T follicular helper cell (primary cell): ENCODE results near the gene CALCOCO2.
"Not testable (repeated sequence)": the region's sequence is repeated elsewhere in the genome, so short reads cannot be mapped to it uniquely, and the experiment has no call there.

ENCODE experiments used
- DNase-seq: peaks from one replicate; pipeline ENCODE4 v3.0.0-alpha.2; 2020; ENCODE audit warnings: low read depth

CALCOCO2 gene

DNA sequence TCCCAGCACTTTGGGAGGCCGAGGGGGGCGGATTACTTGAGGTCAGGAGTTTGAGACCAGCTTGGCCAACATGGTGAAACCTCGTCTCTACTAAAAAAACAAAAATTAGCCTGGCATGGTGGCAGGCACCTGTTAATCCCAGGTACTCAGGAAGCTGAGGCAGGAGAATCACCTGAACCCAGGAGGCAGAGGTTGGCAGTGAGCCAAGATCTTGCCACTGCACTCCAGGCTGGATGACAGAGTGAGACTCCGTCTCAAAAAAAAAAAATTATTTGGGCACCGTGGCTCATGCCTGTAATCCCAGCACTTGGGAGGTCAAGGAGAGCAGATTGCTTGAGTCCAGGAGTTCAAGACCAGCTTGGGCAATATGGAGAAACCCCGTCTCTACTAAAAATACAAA, 9.9 kb upstream of the CALCOCO2 start:
- not testable (repeated sequence) for DNase-seq

DNA sequence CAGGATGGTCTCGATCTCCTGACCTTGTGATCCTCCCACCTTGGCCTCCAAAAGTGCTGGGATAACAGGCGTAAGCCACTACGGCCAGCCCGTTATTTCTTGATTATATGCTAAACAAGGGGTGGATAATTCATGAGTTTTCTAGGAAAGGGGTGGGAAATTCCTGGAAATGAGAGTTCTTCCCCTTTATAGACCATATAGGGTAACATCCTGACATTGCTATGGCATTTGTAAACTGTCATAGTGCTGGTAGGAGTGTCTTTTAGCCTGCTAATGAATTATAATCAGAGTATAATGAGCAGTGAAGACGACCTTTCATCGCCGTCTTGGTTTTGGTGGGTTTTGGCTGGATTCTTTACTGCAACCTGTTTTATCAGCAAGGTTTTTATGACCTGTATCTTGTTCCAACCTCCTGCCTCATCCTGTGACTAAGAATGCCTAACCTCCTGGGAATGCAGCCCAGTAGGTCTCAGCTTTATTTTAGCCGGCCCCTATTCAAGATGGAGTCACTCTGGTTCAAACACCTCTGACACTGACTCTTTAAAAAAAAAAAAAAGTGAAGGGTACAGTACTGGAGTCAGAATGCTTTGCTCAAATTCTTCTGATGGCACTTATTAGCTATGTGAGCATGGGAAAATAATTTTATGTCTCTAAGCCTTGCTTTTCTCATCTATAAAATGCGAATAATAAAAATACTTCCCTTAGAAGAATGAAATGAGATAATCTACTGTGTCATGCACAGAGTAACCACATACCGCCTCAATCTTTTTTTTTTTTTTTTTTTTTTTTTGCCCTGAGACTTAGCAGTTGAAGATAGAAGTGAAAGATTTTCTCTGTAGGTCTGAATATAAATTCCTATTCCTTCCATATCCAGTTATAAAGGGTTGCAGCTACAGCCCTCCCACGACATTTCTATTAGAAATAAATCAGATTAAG, 5.1 kb upstream of the CALCOCO2 start:
- no peak for DNase-seq

- no peak for DNase-seq
These were observed 681 bp downstream of the CALCOCO2 start for GRCh38 chr17:48831549-48831883.

- no peak for DNase-seq
These were observed 4.1 kb downstream of the CALCOCO2 start for GRCh38 chr17:48834973-48835372.

GRCh38 chr17:48835971-48836370, 5.1 kb downstream of the CALCOCO2 start:
- no peak for DNase-seq

DNA sequence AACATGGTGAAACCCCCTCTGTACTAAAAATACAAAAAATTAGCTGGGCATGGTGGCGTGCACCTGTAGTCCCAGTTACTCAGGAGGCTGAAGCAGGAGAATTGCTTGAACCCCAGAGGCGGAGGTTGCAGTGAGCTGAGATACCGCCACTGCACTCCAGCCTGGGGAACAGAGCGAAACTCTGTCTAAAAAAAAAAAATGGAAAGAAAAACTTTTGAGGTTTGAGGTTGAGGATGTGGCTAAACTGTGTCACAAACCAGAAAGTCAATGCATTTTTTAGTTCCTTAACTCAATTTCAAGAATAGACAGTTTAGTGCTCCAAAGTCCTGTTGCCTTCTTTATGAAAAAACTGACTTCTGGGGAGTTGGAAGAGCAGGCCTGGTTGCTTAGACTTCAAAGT, 6.6 kb downstream of the CALCOCO2 start:
- not testable (repeated sequence) for DNase-seq

DNA sequence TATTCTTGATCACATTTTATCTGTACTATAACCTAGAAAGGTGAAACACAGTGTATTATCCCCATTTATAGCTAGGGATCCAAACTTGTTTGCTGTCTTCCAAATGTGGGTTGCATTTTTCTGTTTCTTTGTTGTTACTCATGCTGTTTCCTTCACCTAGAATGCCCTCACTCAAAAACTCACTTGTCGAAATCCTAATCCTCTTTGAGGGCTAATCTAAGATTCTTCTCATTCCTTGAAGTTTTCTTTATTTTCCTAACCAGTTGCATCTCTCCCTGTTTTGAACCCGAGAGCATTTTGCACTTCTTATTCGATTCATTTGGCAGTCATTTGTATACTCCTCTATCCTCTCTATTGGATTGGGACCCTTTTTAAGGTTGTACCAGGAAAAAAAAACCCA, 9.6 kb downstream of the CALCOCO2 start:
- DNase-seq, result no peak

GRCh38 chr17:48841395-48841831, 10.6 kb downstream of the CALCOCO2 start:
- DNase-seq, result no peak

DNA sequence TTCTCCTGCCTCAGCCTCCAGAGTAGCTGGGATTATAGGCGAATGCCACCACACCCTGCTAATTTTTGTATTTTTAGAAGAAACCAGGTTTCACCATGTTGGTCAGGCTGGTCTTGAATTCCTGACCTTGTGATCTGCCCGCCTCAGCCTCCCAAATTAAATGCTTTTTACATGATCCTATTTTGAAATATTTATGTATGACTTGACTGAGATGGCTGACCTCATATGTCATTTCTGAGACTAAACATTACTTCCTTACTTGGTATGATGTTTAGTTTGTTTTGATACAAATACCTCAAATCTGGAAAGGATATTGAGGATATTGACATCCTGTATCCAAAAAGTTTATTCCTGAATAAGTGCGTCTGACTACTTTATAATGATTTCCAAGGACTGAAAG, 11.9 kb downstream of the CALCOCO2 start:
- DNase-seq, result no peak

- no peak for DNase-seq
These were observed 12.5 kb downstream of the CALCOCO2 start for GRCh38 chr17:48843187-48843900.

- DNase-seq, result no peak
These were observed 20.0 kb downstream of the CALCOCO2 start for GRCh38 chr17:48850792-48851323.

GRCh38 chr17:48854774-48855476, 24.1 kb downstream of the CALCOCO2 start:
- DNase-seq, result no peak

DNA sequence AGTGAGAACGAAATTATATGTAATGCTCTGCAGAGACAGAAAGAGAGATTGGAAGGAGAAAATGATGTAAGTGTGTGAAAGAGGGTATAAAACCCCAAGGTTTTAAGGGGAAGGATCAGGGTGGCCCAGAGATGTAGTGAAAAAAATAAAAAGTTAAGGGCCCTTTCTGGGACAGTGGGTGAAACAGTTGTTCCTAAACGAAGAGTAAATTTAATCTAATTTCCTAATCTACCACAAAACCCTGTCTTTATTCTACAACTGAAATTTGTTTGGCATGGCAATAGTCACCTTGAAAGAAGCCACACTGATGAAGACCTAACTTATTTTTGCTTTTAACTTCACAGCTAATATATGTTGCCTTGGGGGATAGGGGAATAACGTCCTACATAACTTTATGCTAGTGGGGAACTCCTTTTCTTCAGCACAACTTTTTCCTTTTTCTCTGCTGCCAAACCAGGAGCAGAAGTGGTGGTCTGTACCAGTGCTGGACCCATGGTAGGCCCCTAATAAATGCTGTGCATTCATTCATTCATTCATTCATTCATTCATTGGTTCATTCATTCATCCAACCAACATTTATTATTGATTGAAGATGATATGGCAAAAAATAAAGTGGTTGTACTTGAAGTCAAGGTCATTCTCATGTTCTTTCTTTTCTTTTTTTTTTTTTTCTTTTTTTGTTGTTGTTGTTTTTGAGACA, 25.4 kb downstream of the CALCOCO2 start:
- no peak for DNase-seq

DNA sequence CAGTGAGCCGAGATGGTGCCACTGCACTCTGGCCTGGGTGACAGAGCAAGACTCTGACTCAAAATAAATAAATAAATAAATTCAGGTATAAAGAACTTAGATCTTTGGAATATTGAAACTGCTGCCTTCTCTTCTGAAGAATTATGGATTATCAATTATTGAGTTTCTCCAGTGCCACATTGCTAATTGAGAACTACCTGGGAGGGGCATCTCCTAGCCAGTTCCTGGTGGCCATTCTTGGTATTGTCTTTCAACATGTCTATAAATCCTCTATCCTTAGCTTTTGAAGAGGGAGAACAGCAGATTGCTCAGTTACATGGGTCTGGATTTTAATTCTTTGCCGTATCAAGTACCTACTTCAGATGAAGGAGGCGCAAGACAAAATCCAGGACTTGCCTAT, 29.2 kb downstream of the CALCOCO2 start:
- DNase-seq, result no peak

- no peak for DNase-seq
These were observed 29.6 kb downstream of the CALCOCO2 start for GRCh38 chr17:48860456-48860855.

DNA sequence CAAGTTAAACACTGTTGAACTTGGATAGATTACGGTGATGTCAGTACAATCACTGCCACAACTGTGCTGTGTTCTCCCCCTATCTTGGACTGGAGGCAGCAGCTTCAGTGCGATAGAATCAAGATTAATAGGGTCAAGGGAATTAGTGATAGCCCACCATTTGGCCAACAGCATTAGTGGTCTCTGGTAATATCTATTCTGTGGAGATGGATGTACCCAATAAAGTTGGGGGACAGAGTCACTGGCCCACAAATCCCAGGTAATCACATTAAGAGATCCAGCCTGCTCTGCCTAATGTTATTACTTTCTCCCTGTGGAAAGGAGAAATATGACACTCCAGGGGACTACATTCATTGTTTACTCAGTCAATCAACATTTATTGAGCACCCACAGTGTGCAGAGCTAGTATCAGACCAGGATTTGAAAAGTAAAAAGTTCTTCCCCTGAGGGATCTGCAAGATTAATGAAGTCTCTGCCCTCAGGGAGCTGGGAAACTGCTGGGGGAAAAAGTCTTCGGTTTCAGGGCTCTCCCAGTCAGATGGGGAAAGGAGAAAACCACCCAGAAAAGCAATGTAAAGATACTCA, 38.2 kb downstream of the CALCOCO2 start:
- DNase-seq, result no peak

DNA sequence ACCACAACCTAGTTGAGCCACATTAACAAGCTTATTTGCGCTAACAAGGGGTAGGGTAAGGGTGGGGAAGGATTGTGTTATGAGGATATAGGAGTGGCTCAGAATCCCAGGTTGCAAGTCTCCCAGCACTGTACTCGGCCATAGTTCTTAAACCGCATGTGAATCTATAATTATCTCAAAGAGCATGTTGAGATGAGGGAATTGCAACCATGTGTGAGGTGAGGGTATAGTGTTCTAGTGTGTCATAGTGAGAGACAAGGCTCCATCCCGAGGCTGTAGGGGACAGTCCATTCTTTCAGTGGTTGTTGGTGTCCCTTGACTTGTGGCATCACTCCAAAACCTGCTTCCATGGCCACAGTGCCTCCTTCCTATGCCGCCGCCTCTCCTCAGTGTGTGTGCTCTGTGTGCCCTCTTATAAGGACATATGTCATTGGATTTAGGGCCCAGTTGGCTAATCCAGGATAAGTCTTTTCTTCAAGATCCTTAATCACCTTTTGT, 39.0 kb downstream of the CALCOCO2 start:
- no peak for DNase-seq

DNA sequence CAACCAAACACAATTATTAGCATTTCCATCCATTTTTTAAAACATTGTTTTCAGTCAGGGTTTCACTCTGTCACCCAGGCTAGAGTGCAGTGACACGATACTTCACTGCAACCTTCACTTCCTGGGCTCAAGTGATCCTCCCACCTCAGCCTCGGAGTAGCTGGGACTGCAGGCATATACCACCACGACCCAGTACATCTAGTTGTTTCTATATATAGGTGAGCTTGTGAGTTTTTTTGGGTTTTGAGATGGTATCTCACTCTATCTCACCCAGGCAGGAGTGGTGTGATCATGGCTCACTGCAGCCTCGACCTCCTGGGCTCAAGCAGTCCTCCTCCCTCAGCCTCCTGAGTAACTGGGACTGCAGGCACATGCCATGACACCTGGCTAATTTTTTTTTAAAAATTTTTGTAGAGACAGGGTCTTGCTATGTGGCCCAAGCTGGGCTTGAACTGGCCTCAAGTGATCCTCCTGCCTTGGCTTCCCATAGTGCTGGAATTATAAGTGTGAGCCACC, 40.3 kb downstream of the CALCOCO2 start:
- no peak for DNase-seq

DNA sequence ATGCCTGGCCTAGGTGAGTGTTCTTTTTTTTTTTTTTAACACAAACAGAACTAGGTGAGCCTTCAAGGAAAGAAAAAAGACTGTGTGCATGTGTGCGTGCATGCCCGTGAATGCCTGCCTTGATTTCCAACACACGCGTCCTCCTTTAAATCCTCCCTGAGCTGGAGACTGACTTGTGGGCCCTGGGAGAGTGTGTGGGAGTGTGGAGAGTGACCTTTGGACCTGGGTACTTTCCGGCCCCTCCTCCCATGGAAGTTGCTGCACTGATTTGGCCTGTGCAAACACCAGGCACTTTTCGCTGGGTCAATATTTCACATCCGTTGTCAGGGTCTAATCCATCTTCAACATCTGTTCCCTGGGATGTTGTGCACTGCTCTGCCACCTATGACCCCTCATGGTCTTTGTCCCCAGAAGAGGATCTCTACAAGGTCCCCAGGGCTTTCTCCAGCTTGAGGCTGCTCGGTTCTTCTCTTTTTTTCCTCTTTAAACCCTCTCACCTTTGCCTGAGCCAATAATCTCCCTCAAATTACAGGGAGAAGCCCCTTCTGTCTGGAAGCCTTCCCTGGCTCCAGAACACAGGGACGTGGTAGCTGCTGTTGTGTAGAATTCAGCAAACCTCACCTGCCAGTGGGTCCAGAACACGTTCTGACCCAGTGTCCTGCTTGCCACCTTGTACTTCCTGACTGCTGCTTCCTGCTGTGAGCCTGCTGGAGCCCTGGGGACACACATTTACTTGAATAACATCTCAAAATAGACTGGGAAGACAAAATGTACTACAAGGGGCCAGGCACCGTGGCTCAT, 40.9 kb downstream of the CALCOCO2 start:
- DNase-seq, result no peak

DNA sequence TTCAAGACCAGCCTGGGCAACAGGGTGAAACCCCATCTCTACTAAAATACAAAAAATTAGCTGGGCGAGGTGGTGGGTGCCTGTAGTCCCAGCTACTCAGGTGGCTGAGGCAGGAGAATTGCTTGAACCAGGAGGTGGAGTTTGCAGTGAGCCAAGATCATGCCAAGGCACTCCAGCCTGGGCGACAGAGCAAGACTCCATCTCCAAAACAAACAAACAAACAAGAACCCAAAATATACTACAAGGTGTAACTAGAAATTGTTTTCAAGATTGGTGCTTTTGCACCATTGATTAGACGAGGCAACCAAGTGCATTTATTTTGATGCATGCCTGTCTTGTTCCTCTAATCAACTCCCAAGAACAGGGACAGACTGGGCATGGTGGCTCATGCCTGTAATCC, 41.6 kb downstream of the CALCOCO2 start:
- not testable (repeated sequence) for DNase-seq
